ENCODE measurements around the gene PLA2G4D.

DNA sequence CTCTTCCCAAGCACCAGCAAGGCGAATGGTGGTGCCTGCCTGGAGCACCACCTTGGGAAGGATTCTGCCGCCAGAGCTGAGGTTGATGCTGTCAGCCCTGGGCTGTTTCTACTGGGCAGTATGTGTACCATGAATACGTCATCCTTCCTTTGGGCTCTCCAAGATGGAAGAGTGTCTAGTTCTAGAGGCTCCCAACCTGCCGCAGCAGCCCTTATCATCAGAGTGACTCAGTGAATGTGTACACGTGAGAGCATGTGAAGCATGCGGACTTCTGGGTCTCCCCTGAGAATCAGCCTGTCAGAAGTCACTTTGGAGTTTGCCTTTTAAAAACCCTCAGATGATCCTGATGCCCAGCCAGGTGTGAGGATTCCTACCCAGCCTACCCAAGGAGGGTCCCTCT is 20.9 kb downstream of the PLA2G4D start:
- TF ChIP-seq POLR2AphosphoS5 (IDR thresholded peaks at IDR 0.05; ENCODE audit: low read depth, low read length) (no peak), FOSL1 (IDR thresholded peaks at IDR 0.05; ENCODE audit: low read depth) (no peak), POLR2A (IDR thresholded peaks at IDR 0.05; ENCODE audit: borderline replicate concordance, extremely low read depth, insufficient read depth, insufficient read length) (no peak), CTCF (IDR thresholded peaks at IDR 0.05 in 2 of 3, conservative IDR thresholded peaks at IDR 0.05 in 1 of 3; ENCODE audit: borderline replicate concordance in 1 of 3, insufficient read depth in 1 of 3, low read depth in 2 of 3, low read length in 2 of 3) (no peak), EGR1 (IDR thresholded peaks at IDR 0.05; ENCODE audit: low read depth) (no peak), REST (IDR thresholded peaks at IDR 0.05; ENCODE audit: low read depth) (no peak), EZH2phosphoT487 (IDR thresholded peaks at IDR 0.05; ENCODE audit: borderline replicate concordance) (no peak), TCF7L2 (IDR thresholded peaks at IDR 0.05; ENCODE audit: borderline replicate concordance, extremely low read depth, insufficient read depth, insufficient read length) (no peak), SP1 (IDR thresholded peaks at IDR 0.05; ENCODE audit: low read depth) (no peak), JUND (IDR thresholded peaks at IDR 0.05) (no peak), ATF3 (IDR thresholded peaks at IDR 0.05) (no peak), EZH2 (IDR thresholded peaks at IDR 0.05) (no peak), SIN3A (IDR thresholded peaks at IDR 0.05; ENCODE audit: low read depth) (no peak), SRF (IDR thresholded peaks at IDR 0.05; ENCODE audit: low read depth) (no peak)
